KG1 (cell line): ENCODE results near the gene FAM120A.
"Not testable (repeated sequence)": the region's sequence is repeated elsewhere in the genome, so short reads cannot be mapped to it uniquely, and the experiment has no call there.

Experiments used
- DNase-seq: peaks from one replicate; lab custom pipeline; 2025; lab: John Stamatoyannopoulos, UW

Gene FAM120A

DNA sequence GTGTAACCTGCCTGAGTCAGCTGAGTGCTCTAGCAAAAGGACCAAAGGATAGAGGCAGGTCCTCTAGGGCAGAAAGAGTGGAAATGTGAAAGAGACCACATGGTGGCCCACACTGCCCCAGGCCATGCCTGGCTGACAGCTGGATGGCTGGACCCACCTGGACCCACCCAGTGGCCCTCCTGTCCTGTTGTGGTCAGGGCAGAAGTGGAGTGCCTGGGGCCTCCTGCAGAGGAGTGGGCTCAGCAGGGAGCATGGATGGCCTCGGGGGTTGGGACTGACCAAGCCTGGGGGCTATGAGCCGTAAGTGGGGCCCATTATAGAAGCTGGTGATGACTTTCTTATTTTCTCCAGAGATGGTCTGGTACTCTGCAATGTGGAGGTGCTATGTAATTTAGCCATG lies 57.6 kb downstream of the FAM120A start:
- DNase-seq: no peak

DNA sequence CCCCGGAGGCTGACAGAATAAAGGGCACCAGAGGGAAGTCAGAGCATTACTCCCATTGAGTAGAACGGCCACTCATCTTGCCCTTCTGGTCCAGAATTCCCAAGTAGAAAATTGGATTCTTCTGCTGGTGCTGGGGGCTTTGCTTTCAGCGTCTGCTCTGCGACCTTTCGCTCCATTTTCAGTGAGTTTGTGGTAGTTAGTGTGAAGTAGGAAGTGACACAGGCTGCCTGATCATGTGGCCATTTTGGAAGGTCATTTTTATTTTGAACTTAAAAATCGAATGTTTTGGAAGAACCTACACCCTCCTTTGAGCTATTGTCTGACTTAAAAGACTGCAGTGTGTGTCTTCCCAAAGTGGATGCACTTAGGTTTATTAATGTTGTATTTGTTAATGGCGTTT lies 58.6 kb downstream of the FAM120A start:
- no peak for DNase-seq

DNA sequence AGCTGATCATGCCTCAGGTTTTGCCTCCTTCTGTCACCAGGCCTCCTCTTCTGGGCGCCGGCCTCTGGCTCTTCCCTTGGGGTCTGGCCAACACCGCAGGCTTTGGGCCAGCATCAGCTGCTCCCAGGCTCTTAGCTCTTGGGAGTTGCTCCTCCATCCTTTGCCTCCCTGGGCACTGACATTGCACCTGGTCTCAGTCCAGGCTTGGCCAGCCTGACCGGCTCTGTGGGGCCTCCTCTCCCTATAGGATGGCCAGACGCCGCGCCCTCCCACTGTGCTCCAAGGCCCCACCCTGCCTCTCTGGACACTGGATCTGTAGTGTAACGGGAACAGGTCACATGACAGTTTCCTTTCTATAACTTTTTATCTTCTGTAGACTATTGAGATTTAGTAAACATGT lies 59.7 kb downstream of the FAM120A start:
- DNase-seq: not testable (repeated sequence)

- DNase-seq: not testable (repeated sequence)
These were observed 60.8 kb downstream of the FAM120A start for GRCh38 chr9:93512170-93512812.

DNA sequence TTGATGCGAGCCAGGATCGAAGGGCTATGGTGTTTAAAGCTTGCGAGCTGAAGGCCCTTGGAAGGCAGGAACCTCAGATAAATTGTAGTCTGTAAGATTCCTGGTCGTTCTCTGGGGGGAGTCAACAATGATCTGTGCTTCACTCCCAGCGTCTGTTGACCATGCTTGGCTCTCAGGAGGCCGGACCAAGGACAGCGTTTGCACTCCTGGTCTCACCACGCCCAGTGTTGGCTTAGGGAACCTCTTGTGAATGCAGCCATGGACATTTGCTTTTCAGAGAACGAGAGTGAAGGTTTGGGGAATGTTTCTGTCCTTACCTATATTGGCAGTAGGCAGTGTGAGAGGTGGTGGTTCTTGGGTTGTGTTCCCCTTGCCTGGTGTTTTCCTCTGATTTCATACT lies 62.1 kb downstream of the FAM120A start:
- DNase-seq: no peak

DNA sequence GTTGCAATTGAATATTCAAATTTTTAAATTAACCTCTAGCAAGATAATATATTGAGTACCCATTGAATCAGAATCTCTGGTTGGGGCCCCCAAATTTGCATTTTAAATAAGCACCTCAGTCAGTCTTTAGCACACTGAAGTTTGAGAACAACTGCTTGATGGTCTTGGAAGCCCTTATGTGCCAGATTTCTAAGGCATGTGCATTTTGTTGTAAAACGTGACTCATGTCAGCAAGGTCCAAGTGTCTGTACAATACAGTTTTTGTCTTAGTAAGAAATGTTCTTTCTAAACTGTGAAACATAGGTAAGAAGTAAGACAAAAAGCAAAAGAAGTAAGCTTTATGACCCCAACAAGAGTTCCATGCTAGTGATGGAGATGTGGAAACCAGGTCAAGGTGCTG lies 65.8 kb downstream of the FAM120A start:
- no peak for DNase-seq

DNA sequence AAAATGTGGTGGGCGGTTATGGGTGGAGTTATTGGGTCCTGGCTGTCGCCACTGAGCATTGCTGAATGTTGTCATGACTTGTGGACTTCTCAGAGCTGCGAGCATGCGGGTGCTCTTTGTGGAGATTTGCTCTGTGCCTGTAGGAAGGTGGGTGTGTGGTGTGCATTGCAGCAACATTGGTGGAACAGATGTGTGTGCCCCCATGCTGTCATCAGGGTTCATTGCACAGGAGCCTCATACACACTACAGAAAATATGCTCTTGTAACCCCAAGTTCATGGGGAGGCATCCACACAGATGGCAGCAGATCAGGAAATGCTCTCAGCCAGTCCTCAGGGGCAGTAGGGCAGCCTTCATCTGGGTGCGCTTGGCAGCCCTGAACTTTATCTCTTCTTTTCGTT lies 69.0 kb downstream of the FAM120A start:
- DNase-seq: no peak

GRCh38 chr9:93522736-93523135 lies 71.3 kb downstream of the FAM120A start:
- DNase-seq: no peak

DNA sequence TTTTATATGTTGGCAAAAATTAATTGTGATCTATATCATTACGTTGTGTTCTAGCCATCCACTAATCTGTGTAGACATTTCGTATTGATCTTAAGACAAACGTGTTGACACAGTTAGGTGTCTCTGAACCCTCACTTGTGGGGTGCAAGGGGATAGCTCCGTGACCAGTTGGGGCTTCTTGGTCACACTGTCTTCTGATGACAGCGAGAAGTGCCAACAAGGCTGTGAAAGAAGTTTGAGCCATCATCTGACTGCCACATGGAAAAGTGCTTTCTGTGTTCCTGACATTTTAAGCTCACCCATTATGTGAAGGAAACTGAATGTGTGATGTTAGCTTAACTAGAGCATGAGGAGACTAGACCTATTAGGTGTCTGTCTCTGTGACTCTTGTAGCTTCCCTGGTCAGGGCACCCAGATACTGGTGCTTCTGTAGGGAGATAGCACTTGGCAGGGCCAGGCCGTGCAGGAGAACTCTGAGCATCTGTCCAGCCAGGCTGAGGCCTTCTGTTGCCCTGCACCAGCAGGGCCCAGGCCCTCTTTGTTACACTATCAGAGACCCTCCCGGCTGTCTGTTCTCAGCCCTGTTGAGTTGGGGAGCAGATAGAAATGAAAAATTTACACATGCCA lies 72.1 kb downstream of the FAM120A start:
- DNase-seq: no peak

DNA sequence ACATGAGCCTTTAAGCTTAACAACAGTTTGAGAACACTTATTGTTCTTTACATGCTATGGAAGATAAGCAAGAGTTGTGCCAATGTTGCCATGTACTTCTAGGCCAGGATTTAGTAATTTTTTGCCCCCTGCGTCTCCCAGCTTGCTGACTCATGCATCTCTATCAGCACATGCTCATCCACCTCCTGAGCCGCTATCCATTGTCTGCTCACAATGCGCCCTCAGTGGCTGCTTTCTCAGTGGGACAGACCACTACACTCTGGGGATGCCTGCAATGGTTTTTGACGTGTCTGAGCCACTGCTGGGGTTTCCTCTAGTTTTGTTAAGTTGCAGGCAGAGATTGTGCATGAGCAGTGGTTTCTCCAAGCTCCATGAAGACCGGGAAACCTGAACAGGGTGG lies 74.0 kb downstream of the FAM120A start:
- no peak for DNase-seq

GRCh38 chr9:93531374-93531773 lies 79.9 kb downstream of the FAM120A start:
- DNase-seq: no peak

DNA sequence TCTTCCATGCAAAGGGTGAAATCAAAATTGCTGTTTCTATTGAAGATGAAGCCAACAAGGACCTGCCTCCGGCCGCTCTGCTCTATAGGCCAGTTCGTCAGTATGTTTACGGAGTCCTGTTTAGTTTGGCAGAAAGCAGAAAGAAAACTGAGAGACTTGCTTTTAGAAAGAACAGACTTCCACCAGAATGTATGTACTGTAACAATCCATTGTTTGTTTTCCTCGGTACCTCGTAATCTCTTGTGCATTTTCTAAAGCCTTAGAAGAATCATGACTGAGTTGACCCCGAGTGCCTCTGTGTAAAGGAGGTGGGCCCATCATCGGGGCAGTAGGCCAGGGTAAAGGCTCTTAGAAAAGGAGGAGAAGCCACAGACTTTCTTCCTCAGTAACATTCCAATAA lies 80.7 kb downstream of the FAM120A start:
- no peak for DNase-seq

- no peak for DNase-seq
These were observed 82.4 kb downstream of the FAM120A start for GRCh38 chr9:93533863-93534262.

DNA sequence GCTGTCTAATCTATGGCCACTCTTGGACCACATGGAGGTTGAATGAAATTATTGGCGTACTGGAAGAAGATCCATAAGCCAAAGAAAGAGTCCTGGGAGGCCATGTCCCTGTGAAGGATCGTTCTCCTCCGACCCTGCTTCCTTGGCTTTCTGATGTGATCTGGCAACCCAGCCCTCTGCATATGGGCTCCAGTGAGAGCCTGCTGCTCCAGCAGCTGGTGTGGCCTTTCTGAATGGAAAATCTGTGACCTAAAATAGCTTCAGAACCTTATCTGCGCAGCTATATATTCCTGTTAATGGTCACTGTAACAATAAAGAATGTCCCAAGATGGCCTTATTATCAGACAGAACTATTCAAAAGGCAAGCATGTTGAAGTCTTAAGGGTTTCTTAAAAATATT lies 84.7 kb downstream of the FAM120A start:
- no peak for DNase-seq

GRCh38 chr9:93536874-93537273 lies 85.4 kb downstream of the FAM120A start:
- DNase-seq: no peak

DNA sequence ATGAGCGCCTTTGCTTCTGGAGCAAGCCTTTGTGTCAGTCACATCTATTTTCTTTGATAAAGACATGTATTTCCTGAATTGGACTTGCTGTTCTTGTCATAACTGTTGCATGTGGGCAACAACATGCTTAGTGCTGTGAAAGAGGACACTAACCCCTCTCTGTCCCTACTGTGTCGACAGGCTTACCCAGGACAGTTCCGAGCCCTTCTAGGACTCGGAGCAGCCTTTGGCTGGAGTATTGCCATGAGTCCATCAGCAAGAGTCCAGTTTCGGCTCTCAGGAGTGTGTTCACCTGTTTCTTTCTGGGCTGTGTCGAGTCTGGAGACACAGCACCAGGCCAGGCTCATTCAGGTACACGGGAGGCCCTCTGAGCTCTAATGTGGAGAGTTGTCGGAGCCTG lies 88.8 kb downstream of the FAM120A start:
- DNase-seq: no peak

DNA sequence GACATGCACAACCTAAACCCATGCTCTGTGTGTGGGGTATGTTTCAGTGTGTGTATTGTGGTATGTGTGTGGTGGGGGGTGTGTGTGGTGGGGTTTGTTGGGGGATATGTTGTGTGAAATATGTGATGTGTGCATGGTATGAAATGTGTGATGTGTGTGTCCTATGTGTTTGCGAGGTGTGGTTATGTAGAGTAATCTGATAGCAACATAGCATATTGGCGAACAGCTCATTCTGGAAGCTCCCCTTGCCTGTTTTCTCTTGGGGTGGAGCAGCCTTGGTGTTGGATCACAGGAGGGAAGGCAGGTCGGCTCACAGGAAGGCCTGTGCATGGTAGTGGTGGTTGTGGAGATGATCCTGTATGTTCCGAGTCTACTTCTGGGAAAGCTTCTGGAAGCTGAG lies 89.5 kb downstream of the FAM120A start:
- no peak for DNase-seq

GRCh38 chr9:93541581-93542349 lies 90.3 kb downstream of the FAM120A start:
- DNase-seq: no peak

DNA sequence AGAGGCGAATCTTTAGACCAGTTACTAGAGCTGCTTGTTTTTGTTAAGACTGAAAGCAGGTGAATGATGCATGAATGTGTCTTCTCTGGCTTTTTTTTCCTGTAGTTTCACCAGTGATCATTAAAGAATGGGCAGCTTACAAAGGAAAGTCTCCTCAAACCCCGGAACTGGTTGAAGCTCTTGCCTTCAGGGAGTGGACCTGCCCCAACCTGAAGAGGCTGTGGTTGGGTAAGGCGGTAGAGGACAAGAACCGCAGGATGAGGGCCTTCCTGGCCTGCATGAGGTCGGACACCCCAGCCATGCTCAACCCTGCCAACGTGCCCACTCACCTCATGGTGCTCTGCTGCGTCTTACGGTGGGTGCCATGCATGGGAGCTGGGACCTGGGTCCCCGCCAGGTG lies 91.6 kb downstream of the FAM120A start:
- no peak for DNase-seq

GRCh38 chr9:93546356-93546755 lies 94.9 kb downstream of the FAM120A start:
- DNase-seq: no peak

DNA sequence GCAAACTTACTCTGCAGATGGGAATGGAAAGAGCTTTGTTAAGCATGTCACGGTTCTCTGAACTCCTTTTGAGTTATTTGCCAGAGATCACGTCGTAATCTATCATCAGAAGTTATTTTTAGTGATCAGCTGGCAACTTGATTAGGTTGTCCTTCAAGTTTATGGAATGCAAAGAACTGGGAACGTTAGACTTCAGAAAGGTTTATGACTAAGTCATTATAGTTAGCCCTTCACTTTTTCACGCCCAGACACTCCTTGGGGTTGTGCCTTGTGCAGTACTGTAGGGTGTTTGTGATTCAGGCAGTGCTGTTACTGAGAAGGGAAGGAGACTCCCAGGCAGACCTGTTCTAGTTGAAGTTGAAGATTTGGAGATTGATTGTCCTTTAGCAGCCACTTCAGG lies 98.1 kb downstream of the FAM120A start:
- no peak for DNase-seq

GRCh38 chr9:93552923-93553322 lies 101.4 kb downstream of the FAM120A start:
- no peak for DNase-seq

DNA sequence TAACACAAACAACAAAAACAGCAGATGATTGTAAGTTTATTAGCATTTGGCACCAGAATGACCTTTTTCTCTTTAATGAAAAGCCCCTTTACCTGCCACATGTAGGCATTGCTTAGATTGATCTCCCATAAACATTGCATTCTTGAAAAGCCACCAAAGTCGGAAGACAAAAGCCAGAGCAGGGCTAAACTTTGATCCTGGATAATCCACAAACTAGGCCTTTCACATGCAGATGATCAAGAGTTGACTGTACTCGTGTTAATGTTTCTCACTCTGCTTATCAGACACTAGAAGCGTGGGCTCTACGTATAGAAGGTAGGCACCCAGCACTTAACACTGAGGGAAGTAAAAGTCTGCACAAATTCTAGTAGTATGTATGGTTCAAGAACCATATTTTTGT lies 103.9 kb downstream of the FAM120A start:
- no peak for DNase-seq
